Measurements from ENCODE around the gene OGFR. TPM values are rescaled to one million over a fixed set of nuclear protein-coding genes. Genes with fewer than 3 reads are reported as not detected.

The OGFR gene
- total RNA-seq, 5 donors from 2014 or later (not counting 1 experiment from before 2014, with no cell fraction given), result 46.5 to 91.1 (median 83.0) TPM

DNA sequence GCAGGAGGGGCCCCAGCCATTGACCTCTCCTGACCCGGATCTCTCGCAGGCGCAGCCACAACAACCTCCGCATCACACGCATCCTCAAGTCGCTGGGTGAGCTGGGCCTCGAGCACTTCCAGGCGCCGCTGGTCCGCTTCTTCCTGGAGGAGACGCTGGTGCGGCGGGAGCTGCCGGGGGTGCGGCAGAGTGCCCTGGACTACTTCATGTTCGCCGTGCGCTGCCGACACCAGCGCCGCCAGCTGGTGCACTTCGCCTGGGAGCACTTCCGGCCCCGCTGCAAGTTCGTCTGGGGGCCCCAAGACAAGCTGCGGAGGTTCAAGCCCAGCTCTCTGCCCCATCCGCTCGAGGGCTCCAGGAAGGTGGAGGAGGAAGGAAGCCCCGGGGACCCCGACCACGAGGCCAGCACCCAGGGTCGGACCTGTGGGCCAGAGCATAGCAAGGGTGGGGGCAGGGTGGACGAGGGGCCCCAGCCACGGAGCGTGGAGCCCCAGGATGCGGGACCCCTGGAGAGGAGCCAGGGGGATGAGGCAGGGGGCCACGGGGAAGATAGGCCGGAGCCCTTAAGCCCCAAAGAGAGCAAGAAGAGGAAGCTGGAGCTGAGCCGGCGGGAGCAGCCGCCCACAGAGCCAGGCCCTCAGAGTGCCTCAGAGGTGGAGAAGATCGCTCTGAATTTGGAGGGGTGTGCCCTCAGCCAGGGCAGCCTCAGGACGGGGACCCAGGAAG is 7.7 kb downstream of the OGFR start:
- peaks cover 0 to 16% of the 10 kb centered on the region in 2 donors for H3K27me3 Mint-ChIP-seq
- no peaks in the 10 kb centered on the region for H3K9me3 ChIP-seq
- H3K36me3 ChIP-seq (ENCODE audit: control insufficient read depth in 2 of 2, extremely low read depth in 1 of 2, insufficient read depth in 1 of 2, low read length in 1 of 2), result peaks cover 31 to 56% of the 10 kb centered on the region in 2 donors
- H3K4me3 ChIP-seq (ENCODE audit: control insufficient read depth in 1 of 2, extremely low read depth in 1 of 2, low read length in 1 of 2), result no peak overlapping the region
- H3K9me3 Mint-ChIP-seq, result no peaks in the 10 kb centered on the region
- H3K27ac ChIP-seq (ENCODE audit: low read length), result no peak overlapping the region
- H3K4me1 Mint-ChIP-seq, result peaks cover 7 to 24% (median 20%) of the 10 kb centered on the region in 3 donors
- no peak overlapping the region for H3K27ac Mint-ChIP-seq
- ChIA-PET POLR2A (no interaction called here), CTCF (no interaction called here)
- WGBS (ENCODE audit: insufficient coverage), result 91% methylated on average over 35 of the region's 43 CpGs
- H3K36me3 Mint-ChIP-seq, result peaks cover 11% of the 10 kb centered on the region
- DNase-seq (no peak), ATAC-seq (replicated peaks in 1 of 4) (no peak)
- peaks cover 0 to 28% of the 10 kb centered on the region in 2 experiments for H3K27me3 ChIP-seq (replicated peaks in 1 of 2; ENCODE audit: control insufficient read depth in 2 of 2, extremely low read depth in 1 of 2, insufficient read depth in 2 of 2, low read length in 1 of 2)
- H3K4me3 Mint-ChIP-seq, result no peak overlapping the region
- peaks cover 3 to 54% of the 10 kb centered on the region in 2 experiments for H3K4me1 ChIP-seq (ENCODE audit: control insufficient read depth in 1 of 2, extremely low read depth in 1 of 2, insufficient read depth in 2 of 2, low read length in 2 of 2)

DNA sequence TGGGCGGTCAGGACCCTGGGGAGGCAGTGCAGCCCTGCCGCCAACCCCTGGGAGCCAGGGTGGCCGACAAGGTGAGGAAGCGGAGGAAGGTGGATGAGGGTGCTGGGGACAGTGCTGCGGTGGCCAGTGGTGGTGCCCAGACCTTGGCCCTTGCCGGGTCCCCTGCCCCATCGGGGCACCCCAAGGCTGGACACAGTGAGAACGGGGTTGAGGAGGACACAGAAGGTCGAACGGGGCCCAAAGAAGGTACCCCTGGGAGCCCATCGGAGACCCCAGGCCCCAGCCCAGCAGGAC is 8.2 kb downstream of the OGFR start:
- 99% methylated on average over 11 of the region's 11 CpGs for WGBS (ENCODE audit: insufficient coverage)
- Histone ChIP-seq H3K27ac (ENCODE audit: low read length) (no peak overlapping the region), H3K27me3 (replicated peaks in 1 of 2; ENCODE audit: control insufficient read depth in 2 of 2, extremely low read depth in 1 of 2, insufficient read depth in 2 of 2, low read length in 1 of 2) (peaks cover 0 to 33% of the 10 kb centered on the region in 2 experiments), H3K4me3 (ENCODE audit: control insufficient read depth in 1 of 2, extremely low read depth in 1 of 2, low read length in 1 of 2) (no peak overlapping the region), H3K36me3 (ENCODE audit: control insufficient read depth in 2 of 2, extremely low read depth in 1 of 2, insufficient read depth in 1 of 2, low read length in 1 of 2) (peaks cover 29 to 51% of the 10 kb centered on the region in 2 donors), H3K9me3 (no peaks in the 10 kb centered on the region), H3K4me1 (ENCODE audit: control insufficient read depth in 1 of 2, extremely low read depth in 1 of 2, insufficient read depth in 2 of 2, low read length in 2 of 2) (peaks cover 3 to 53% of the 10 kb centered on the region in 2 experiments)
- Mint-ChIP-seq H3K4me1 (peaks cover 6 to 19% (median 18%) of the 10 kb centered on the region in 3 donors), H3K27me3 (peaks cover 0 to 18% of the 10 kb centered on the region in 2 donors), H3K4me3 (no peak overlapping the region), H3K9me3 (no peaks in the 10 kb centered on the region), H3K36me3 (peaks cover 11% of the 10 kb centered on the region), H3K27ac (no peak overlapping the region)
- CTCF ChIA-PET, result no interaction called here
- ATAC-seq (replicated peaks in 1 of 4) (no peak), DNase-seq (no peak)
- POLR2A ChIA-PET, result no interaction called here

DNA sequence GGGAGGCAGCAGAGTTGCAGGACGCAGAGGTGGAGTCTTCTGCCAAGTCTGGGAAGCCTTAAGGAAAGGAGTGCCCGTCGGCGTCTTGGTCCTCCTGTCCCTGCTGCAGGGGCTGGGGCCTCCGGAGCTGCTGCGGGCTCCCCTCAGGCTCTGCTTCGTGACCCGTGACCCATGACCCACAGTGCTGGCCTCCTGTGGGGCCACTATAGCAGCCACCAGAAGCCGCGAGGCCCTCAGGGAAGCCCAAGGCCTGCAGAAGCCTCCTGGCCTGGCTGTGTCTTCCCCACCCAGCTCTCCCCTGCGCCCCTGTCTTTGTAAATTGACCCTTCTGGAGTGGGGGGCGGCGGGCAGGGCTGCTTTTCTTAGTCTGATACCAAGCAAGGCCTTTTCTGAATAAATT is 9.0 kb downstream of the OGFR start:
- no peak overlapping the region for H3K27ac ChIP-seq (ENCODE audit: low read length)
- H3K9me3 Mint-ChIP-seq, result no peaks in the 10 kb centered on the region
- POLR2A ChIA-PET, result no interaction called here
- H3K4me3 ChIP-seq (ENCODE audit: control insufficient read depth in 1 of 2, extremely low read depth in 1 of 2, low read length in 1 of 2), result no peak overlapping the region
- peaks cover 0 to 40% of the 10 kb centered on the region in 2 experiments for H3K27me3 ChIP-seq (replicated peaks in 1 of 2; ENCODE audit: control insufficient read depth in 2 of 2, extremely low read depth in 1 of 2, insufficient read depth in 2 of 2, low read length in 1 of 2)
- H3K27me3 Mint-ChIP-seq, result peaks cover 0 to 25% of the 10 kb centered on the region in 2 donors
- H3K4me3 Mint-ChIP-seq, result no peak overlapping the region
- H3K36me3 Mint-ChIP-seq, result peaks cover 7% of the 10 kb centered on the region
- peaks cover 29 to 43% of the 10 kb centered on the region in 2 donors for H3K36me3 ChIP-seq (ENCODE audit: control insufficient read depth in 2 of 2, extremely low read depth in 1 of 2, insufficient read depth in 1 of 2, low read length in 1 of 2)
- no peak for DNase-seq
- peaks cover 3 to 45% of the 10 kb centered on the region in 2 experiments for H3K4me1 ChIP-seq (ENCODE audit: control insufficient read depth in 1 of 2, extremely low read depth in 1 of 2, insufficient read depth in 2 of 2, low read length in 2 of 2)
- H3K9me3 ChIP-seq, result no peaks in the 10 kb centered on the region
- H3K27ac Mint-ChIP-seq, result no peak overlapping the region
- ATAC-seq (replicated peaks in 1 of 4), result no peak
- CTCF ChIA-PET, result interaction anchor here in 1 of 2 donors (0.6 kb wide), 1 partner anchor 33 kb away, joined by 3 read pairs; no protein-coding TSS in a partner anchor
- peaks cover 0 to 15% (median 13%) of the 10 kb centered on the region in 3 donors for H3K4me1 Mint-ChIP-seq
- 93% methylated on average over 10 of the region's 13 CpGs for WGBS (ENCODE audit: insufficient coverage)

DNA sequence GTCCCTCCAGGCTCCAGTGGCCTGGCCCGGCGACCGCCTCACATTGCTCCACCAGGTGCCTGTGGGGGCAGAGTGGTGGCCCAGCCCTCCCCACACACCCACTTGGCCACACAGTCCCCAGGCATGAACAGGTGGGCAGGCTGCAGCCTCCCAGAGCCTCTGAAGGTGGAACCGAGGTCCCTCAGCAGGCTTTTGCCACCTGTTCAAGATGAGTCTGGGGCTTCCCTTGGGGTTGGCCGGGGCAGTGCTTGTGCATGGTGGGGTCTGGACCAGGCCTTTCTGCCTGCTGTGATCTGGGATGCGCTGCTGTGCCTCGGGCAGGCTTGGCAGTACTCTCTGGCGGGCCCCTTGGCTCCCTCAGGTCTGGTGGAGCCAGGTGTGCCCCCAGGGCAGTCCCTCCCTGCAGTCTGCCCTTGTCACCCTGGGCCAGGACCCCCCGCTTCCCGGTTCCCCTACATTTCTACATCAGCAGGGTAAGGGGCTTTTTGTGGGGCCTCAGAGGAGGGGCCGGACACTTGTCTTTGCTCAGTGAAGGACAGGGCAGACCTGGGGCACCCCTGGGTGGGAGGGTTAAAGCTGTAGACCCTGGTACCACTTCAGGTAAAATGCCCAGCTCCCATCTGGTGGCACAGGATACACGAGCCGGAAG is 9.5 kb downstream of the OGFR start:
- H3K4me1 Mint-ChIP-seq, result peaks cover 0 to 15% (median 11%) of the 10 kb centered on the region in 3 donors
- POLR2A ChIA-PET, result no interaction called here

DNA sequence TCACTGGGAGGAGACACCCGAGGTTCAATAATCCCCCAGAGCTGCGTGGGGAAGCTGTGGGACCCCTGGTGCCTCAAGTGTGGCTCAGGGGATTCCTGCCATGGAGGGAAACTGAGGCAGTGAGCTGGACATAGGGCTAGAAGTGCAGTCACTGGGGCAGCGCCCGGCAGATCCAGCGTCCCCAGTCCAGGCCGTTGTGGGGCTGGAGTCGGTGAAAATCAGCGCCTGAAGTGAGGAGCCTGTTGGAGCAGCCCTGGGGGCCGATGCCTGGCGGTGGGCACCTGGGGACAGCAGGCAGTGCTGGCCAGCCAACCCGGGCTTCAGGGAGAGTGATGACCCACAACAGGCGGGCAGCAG is 10.1 kb downstream of the OGFR start:
- WGBS (ENCODE audit: insufficient coverage), result 72% methylated on average over 11 of the region's 12 CpGs
- Histone ChIP-seq H3K4me1 (ENCODE audit: control insufficient read depth in 1 of 2, extremely low read depth in 1 of 2, insufficient read depth in 2 of 2, low read length in 2 of 2) (peaks cover 3 to 39% of the 10 kb centered on the region in 2 experiments), H3K27me3 (replicated peaks in 1 of 2; ENCODE audit: control insufficient read depth in 2 of 2, extremely low read depth in 1 of 2, insufficient read depth in 2 of 2, low read length in 1 of 2) (peaks cover 0 to 51% of the 10 kb centered on the region in 2 experiments), H3K27ac (ENCODE audit: low read length) (no peak overlapping the region), H3K36me3 (ENCODE audit: control insufficient read depth in 2 of 2, extremely low read depth in 1 of 2, insufficient read depth in 1 of 2, low read length in 1 of 2) (peaks cover 25 to 34% of the 10 kb centered on the region in 2 donors), H3K9me3 (no peaks in the 10 kb centered on the region), H3K4me3 (ENCODE audit: control insufficient read depth in 1 of 2, extremely low read depth in 1 of 2, low read length in 1 of 2) (no peak overlapping the region)
- Mint-ChIP-seq H3K36me3 (peaks cover 2% of the 10 kb centered on the region), H3K27me3 (peaks cover 0 to 26% of the 10 kb centered on the region in 2 donors), H3K4me3 (no peak overlapping the region), H3K4me1 (peaks cover 0 to 15% (median 11%) of the 10 kb centered on the region in 3 donors), H3K27ac (no peak overlapping the region), H3K9me3 (no peaks in the 10 kb centered on the region)
- ATAC-seq (replicated peaks in 1 of 4) (no peak), DNase-seq (no peak)
- ChIA-PET CTCF (no interaction called here), POLR2A (no interaction called here)

More for the DNA sequence above, 9.5 kb downstream of the OGFR start:
- Mint-ChIP-seq H3K9me3 (no peaks in the 10 kb centered on the region), H3K27me3 (peaks cover 0 to 26% of the 10 kb centered on the region in 2 donors), H3K27ac (no peak overlapping the region), H3K36me3 (peaks cover 5% of the 10 kb centered on the region), H3K4me3 (no peak overlapping the region)
- no peak for DNase-seq
- peak in 2 of 4 experiments; percentile 5 to 10 for ATAC-seq (replicated peaks in 1 of 4)
- 82% methylated on average over 9 of the region's 13 CpGs for WGBS (ENCODE audit: insufficient coverage)
- H3K4me1 ChIP-seq (ENCODE audit: control insufficient read depth in 1 of 2, extremely low read depth in 1 of 2, insufficient read depth in 2 of 2, low read length in 2 of 2), result peaks cover 3 to 43% of the 10 kb centered on the region in 2 experiments
- H3K27ac ChIP-seq (ENCODE audit: low read length), result no peak overlapping the region
- H3K27me3 ChIP-seq (replicated peaks in 1 of 2; ENCODE audit: control insufficient read depth in 2 of 2, extremely low read depth in 1 of 2, insufficient read depth in 2 of 2, low read length in 1 of 2), result peaks cover 0 to 46% of the 10 kb centered on the region in 2 experiments
- H3K4me3 ChIP-seq (ENCODE audit: control insufficient read depth in 1 of 2, extremely low read depth in 1 of 2, low read length in 1 of 2), result no peak overlapping the region
- no peaks in the 10 kb centered on the region for H3K9me3 ChIP-seq
- CTCF ChIA-PET, result interaction anchor here in 1 of 2 donors (0.6 kb wide), 1 partner anchor 33 kb away, joined by 3 read pairs; no protein-coding TSS in a partner anchor
- peaks cover 29 to 39% of the 10 kb centered on the region in 2 donors for H3K36me3 ChIP-seq (ENCODE audit: control insufficient read depth in 2 of 2, extremely low read depth in 1 of 2, insufficient read depth in 1 of 2, low read length in 1 of 2)

DNA sequence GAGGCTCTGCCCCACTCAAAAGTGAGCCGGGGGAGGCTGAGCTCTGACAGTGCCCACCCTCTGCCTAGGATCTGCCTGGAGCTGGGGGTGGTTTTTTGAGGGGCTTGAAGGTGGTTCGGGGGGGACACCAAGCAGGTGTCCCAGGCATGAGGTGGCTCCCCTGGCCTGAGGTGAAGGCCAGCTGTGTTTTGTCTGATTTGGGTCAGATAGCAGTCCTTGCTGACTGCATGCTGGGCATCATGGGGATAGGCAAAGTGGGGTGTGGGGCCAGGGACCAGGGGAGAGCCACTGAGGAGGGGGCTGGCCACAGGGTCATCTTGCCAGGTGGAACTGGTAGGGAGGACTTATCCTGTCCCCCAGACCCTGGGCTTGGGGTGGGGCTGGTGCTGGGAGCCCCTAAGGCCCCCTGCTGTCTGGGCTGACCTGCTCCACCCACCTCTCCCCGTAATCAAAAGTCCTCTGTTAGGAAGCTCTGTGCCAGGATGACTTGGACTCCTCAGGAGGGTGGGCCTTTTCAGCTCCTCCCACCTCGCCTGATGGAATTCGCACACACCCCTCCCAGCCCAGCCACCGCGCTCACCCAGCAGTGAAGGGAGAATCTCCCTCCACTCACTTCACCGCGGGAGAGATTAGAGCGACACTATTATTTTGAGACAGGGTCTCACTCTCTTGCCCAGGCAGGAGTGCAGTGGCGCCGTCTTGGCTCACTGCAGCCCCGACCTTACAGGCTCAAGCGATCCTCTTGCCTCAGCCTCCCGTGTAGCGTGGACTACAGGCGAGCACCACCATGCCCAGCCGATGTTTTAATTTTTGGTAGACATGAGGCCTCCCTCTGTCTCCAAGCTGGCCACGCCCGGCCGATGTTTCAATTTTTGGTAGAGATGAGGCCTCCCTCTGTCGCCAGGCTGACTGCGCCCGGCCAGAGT is 10.7 kb downstream of the OGFR start:
- ATAC-seq (replicated peaks in 1 of 4) (peak in 3 of 4 experiments; percentile 1 to 23 (median 3)), DNase-seq (no peak)
- peaks cover 0 to 58% of the 10 kb centered on the region in 2 experiments for H3K27me3 ChIP-seq (replicated peaks in 1 of 2; ENCODE audit: control insufficient read depth in 2 of 2, extremely low read depth in 1 of 2, insufficient read depth in 2 of 2, low read length in 1 of 2)
- peaks cover 19 to 27% of the 10 kb centered on the region in 2 donors for H3K36me3 ChIP-seq (ENCODE audit: control insufficient read depth in 2 of 2, extremely low read depth in 1 of 2, insufficient read depth in 1 of 2, low read length in 1 of 2)
- Mint-ChIP-seq H3K27me3 (peaks cover 0 to 31% of the 10 kb centered on the region in 2 donors), H3K4me3 (peak overlapping the region in 1 of 3 donors; percentile 50), H3K9me3 (no peaks in the 10 kb centered on the region), H3K27ac (no peak overlapping the region), H3K36me3 (peaks cover 2% of the 10 kb centered on the region), H3K4me1 (peaks cover 0 to 15% (median 11%) of the 10 kb centered on the region in 3 donors)
- ChIA-PET CTCF (no interaction called here), POLR2A (no interaction called here)
- no peak overlapping the region for H3K27ac ChIP-seq (ENCODE audit: low read length)
- no peak overlapping the region for H3K4me3 ChIP-seq (ENCODE audit: control insufficient read depth in 1 of 2, extremely low read depth in 1 of 2, low read length in 1 of 2)
- peaks cover 3 to 35% of the 10 kb centered on the region in 2 experiments for H3K4me1 ChIP-seq (ENCODE audit: control insufficient read depth in 1 of 2, extremely low read depth in 1 of 2, insufficient read depth in 2 of 2, low read length in 2 of 2)
- WGBS (ENCODE audit: insufficient coverage), result 46% methylated on average over 24 of the region's 24 CpGs
- H3K9me3 ChIP-seq, result no peaks in the 10 kb centered on the region

All from T-cell (primary cell).